GM19324 (cell line): ENCODE results near the gene FANK1.
A peak's percentile ranks its signal among the peaks of the same experiment; 100 is the strongest.
"Not testable (repeated sequence)": the region's sequence is repeated elsewhere in the genome, so short reads cannot be mapped to it uniquely, and the experiment has no call there.

Experiments
- ATAC-seq: cut with Tn5 transposase; IDR thresholded peaks from one replicate; pipeline ENCODE4 v1.9.1; 2021; ENCODE audit warnings: mild to moderate bottlenecking, moderate library complexity; ENCODE audit not compliant: unreplicated experiment, low FRiP score

Gene FANK1

DNA sequence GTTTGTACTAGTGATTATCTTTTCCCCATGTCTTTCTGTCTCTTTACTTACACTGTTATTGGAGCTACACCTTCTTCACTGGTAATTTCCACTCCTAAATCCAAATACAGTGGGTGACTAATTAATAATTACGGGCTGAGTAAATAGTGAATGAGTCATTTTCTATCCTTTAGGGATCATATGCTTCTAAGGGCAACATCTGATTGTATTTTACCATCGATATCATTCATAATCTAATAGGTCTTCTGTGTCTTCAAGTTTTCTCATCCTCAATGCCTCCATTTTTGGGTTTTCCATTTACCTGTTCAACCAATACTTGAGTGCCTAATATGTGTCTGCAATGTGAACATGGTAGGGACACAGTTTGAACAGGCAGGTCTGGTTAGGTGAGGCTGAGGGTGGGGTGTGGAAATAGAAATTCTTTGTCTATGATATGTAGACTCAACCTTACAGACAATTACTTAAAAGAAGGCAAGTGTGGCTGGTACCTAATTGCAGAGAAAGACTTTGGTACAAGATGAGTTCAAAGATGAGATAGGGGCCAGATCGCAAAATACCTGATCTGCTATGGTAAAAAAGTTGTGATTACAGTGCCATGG is 9.4 kb upstream of the FANK1 start:
- ATAC-seq = no peak

DNA sequence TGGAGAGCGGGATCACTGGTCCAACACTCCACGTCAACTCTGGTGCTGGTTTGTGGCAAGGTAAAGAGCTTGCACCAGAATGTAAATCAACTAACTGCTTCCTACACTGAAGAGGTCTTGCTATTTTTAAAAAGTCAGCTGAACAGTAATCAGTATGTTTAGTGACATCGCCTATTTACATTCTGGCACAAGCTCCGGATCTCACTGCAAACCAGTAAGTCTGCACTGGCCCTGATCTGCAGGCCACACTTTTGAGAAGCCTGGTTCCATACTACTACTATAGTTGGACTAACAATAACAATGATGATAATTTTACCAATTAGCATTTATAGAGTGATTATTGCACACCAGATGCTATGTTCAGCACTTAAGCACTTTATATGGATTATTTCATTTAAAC is 6.9 kb upstream of the FANK1 start:
- ATAC-seq = not testable (repeated sequence)

DNA sequence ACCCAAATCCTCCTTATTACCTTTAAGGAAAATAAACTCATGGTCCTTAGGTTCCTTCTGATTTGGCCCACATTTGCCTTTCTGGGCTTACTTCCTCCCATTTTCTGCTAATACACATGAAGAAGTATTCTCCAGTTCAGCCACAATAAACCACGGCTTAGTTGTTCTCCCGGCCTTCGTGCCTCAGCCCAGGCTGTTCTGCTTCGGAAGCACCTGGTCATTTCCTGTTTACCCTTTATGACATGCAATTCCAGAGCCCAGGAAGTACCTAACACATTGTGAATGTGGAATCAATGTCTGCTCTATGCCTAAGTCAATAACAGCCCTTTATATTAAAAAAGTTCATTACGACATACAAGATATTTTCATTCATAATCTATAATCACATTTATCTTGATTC is 4.0 kb upstream of the FANK1 start:
- ATAC-seq = not testable (repeated sequence)

DNA sequence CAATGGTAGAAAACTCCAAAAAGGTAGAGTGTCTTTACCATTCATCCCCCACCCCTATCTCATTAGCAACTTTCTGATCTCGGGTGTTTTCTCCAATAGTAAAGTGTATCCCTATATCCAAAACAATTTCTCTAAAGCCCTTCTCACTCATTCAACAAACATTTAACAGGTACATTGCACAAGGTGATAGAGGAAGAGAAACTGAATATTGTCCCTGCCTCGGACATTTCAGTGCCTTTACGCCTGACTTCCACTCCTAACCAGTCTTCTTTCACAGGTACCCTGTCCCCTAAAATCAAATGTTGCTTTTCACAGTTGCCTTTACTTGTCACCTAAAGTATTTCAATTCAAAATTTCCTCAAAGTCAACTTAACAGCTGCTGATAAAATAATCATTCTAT is 2.2 kb upstream of the FANK1 start:
- not testable (repeated sequence) for ATAC-seq

DNA sequence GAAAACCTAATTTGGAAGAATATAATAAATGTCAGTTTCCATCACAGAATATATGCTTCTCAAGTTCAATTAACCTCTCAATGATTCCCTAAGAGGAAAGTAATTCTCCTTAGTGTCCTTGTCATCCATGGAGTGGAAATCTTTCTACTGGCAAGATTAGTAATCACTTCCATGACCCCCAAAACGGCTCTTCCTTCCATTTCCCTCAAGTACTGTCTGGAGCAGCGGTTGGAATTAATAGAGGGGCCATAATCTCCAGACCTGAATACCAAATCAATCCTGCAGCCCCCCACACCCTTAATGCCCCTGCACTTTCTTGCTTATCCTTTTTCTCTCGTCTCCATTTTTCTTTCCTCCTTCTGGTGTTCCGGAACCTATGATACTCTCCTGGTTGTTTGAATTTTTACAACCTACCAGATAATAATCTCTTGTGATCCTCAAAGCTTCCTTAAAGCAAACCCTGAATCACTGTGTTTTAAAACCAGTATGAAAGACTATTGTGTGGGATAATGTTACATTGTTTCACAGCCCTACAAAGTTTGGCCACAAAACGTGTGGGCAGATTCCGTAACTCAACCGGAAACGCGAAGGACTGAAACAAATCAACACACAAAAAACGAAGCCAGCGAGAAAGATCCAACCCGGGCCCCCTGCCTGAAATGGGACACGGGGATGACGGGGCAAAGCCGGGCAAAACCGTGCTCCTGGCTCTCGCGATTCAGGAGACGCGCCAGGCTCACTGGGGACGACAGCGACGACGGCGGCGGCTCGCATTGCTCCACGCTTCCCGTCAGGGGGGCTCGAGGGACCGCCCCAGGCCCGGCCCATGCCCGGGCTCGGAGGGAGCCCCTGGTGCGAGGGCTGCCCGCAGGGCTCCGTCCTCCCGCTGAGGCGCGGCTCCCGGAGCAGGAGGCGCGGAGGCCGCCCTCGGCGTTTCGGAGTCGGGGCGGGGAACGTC is 955 bp upstream of the FANK1 start:
- peak; percentile 55 for ATAC-seq

DNA sequence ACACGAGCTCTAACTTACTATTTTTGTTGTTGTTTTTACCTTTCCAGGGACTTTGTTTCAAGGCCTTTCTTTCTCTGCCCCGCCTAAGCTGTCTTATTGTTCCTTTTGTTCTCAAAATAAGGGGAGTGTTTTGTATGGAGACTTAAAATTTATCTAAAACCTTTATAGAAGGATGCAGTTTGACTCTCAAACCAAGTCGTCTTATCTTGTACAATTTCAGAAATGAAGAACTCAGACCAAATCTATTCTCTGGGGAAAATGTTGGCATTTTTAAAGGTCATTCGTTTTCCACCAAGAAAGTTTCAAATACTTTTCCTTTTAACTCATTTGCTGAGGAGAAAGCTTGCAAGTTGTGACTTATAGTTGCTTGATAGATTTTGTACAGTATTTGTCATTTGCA is 953 bp downstream of the FANK1 start:
- ATAC-seq = not testable (repeated sequence)

DNA sequence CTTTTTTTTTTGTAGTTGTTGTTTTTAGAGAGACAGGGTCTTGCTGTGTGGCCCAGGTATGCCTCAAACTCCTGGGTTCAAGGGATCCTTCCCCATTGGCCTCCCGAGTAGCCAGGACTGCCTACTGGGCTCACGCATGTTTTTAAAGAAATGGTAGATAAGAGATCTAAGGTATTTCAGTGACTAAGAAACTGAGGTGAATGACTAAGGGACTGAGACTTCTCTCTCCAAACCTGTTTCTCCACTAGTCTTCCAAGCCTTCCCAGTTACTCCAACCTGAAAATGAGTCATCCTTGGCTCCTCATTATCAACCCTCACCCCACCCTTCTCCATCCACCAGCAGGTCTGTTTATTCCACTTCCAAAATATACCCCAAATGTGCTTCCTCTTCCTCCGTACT is 4.6 kb downstream of the FANK1 start:
- not testable (repeated sequence) for ATAC-seq

DNA sequence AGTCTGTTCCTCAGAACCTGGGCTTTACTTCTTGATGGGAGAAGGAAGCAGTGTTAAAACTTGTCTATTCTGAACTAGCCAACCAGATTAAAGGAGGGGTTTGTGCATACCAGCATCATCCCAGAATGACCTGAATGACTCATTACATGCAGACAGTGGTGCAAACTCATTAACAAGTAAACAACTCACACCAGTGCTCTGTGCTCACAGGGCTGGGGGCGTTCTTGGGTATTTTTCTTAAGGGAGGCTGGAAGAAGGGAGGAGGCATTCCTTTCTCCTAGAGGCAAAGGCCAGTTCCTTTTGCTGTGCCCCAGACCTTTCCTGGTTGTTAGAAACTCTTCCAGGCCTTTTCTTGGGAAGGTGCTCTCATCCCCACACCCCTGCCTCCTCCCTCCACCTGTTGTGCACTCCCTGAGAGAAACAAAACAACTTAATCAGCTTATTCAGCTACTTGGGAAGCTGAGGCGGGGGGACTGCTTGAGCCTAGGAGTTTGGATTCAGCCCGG is 6.8 kb downstream of the FANK1 start:
- ATAC-seq = not testable (repeated sequence)

DNA sequence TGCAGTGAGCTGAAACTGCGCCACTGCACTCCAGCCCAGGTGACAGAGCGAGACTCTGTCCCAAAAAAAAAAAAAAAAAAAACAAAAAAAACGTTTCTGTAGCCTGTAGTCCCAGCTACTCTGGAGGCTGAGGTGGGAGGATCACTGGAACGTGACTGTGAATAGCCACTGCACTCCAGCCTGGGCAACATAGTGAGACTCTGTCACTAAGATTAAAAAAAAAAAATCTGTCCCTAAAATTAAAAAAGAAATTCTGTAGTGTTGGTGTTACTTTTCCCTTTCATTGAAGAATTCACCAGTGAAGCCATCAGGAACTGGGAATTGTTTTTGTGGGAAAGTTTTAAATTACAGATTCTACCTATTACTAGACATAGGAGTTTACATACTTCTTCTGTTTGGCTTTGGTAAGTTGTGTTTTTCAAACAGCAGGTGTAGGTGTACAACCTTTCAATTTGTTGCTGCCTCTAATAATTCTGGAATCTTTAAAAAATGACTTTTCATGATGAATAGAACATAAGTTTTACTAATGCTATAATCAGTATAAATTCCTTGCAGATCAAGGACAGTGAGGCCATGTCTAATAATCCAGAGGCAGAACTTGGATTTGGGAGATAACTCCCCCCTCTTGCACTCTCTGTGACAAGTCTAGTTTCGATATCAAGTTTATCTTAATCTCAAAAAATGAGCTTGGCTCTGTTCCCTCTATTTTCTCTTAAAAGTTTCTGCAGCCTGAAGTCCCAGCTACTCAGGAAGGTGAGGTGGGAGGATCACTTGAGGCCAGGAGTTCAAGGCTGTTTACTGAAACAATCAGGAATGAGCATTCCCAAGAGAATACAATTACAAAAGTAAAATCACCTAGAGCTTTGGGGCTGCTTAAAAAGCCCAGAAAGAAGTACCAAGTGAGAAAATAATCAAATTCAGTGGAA is 9.0 kb downstream of the FANK1 start:
- not testable (repeated sequence) for ATAC-seq

DNA sequence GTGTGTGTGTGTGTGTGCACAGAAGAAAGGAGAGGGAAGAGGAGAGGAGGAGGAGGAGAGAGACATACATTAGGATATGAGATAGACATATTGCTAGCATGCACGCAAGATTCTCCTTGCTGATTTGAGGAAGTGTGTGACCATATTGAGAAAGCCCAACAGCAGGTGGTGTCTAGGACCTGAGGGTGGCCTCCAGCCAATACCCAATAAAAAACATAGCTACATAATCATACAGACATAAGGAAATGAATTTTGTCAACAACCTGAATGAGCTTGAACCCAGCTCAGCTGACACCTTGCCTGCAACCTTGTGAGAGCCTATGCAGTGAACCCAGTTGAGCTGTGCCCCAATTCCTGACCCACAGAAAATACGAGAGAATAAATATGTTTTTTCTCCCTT is 11.2 kb downstream of the FANK1 start:
- ATAC-seq = not testable (repeated sequence)

DNA sequence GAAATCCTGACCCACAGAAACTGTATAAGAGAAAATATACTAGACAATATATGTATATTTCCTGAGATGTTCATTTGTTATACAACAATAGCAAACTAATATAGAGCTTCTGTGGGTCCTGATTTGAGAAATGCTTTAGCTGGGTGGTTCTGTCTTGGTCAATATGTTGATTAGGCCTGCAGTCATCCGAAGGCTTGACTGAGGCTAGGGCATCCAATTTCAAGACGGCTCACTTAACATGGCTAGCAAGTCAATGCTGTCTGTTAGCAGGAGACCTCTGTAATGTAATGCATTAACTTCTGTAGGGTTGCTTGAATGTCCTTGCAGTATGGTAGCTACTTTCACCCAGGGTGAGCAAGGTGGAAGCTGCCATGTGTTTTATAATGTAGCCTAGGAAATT is 12.4 kb downstream of the FANK1 start:
- ATAC-seq = not testable (repeated sequence)

DNA sequence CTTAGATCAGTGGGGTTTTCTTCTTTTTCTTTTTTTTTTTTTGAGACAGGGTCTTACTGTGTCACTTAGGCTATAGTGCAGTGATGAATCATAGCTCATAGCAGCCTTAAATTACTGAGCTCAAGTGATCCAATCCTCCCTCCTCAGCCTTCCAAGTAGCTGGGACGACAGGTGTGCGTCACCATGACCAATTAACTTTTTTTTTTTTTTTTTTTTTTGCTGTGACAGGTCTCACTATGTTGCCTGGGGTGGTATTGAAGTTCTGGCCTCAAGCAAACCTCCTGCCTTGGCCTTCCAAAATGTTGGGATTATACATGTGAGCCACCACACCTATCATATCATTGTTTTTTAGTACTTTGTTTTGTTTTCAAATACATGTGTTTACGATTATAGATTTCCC is 13.1 kb downstream of the FANK1 start:
- not testable (repeated sequence) for ATAC-seq

DNA sequence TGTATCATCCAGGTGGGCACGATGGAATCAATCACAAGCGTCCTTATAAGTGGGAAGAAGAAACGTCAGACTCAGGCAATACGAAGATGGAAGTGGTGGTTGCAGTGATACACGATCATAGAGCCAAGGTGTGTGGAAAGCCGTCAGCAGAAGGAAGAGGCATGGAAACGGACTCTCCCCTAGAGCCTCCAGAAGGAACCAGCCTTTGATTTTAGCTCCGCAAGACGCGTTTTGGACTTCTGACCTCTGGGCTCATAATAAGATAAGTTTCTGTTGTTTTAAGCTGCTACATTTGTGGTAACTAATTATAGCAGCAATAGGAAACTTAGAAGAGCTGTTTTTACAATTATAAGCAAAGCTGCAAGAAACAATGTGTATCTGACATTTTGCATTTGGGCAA is 14.8 kb downstream of the FANK1 start:
- no peak for ATAC-seq

DNA sequence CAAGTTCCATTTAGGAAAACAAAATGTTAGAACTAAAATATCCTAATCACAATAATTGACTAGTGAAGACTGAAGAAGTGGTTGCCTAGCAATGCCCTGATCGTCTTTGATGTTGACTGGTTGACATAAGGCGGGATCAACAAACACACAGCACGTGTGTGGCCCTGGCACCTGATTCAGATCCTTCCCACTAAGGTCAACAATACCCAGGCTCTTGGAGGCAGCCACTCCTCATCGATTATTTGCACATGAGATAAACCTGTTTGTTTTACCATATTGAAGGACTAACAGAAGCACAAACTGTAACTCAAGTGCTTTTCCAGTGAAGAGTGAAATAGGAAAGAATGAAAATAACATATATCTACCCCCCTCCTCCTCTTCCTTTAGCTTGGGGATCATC is 15.6 kb downstream of the FANK1 start:
- no peak for ATAC-seq

DNA sequence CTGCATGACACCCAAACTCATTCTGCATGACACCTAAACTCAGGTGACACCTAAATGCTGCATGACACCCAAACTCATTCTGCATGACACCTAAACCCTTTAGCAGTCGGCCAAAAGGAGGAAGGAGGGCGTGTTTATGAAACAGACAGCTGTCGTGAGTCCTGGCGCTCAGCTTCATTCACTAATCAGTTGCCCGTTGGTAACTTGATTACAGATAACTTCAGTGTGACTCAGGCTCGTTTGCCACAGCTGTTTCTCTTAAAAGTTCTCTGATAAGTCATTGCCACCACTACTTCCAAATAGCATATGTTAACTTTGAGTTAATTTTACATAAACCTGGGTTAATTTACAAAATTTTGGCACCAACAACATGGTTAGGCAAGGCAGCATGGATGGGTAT is 16.9 kb downstream of the FANK1 start:
- ATAC-seq = not testable (repeated sequence)

DNA sequence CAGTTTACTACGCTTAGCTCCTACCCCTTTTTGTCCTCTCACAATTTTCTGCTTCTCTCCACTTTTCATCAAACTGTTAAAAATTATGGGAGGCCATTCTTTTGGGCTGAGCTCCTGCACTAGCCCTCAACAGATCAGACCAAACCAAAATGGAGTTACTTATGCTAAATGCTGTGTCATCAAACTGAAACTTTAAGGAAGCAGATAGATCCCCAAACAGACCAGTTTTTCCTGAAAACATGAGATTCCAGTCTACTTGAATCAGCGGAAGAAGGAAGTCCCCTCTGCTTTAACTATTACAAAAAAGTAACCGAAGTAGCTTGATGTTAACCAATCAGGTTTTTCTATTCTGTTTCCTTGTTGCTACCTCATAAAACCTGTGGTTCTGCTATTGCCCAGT is 20.6 kb downstream of the FANK1 start:
- ATAC-seq = no peak

DNA sequence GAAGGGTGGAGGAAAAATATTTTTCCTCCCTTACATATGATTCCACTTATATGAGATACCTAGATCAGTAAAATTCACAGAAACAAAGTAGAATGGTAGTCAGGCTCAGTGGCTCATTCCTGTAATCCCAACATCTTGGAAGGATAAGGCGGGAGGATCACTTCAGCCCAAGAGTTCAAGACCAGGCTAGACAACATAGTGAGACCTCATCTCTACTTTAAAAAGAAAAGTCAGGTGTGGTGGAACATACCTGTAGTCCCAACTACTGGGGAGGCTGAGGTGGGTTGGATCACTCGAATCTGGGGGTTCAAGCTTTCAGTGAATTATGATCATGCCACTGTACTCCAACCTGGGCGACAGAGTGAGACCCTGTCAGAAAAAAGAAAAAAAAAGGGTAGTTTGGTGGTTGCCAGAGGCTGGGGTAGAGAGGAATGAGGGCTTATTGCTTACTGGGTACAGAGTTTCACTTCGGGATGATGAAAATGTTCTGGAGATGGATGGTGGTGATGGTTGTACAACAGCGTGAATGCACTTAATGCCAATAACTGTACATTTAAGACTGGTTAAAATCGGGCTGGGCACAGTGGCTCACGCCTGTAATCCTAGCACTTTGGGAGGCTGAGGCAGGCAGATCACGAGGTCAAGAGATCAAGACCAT is 21.5 kb downstream of the FANK1 start:
- ATAC-seq = not testable (repeated sequence)

DNA sequence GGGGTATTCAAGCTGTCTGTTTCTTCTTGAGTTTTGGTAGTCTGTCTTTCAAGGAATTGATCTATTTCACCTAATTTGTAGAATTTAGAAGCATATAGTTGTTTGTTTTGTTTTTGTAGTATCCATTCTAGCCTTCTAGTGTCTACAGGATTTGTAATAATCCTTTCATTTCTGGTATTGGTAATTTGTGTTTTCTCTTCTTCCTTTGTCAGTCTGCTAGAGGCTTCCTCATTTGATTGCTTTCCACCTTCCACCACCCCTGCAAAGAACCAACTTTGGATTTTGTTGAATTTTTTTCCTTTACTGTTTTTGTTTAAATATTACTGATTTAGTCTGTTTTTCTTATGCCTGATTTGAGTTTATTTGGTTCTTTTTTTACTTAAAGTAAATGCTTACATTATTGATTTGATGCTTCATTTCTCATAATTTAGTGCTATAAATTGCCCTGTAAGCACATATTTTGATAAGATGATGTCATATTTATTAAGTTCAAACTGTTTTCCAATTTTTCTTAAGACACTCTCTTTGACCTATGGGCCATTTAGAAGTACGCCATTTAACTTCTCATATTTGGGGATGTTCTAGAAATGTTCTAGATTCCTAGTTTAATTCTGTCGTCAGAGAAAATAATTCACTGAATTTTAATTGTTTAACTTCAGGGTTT is 25.4 kb downstream of the FANK1 start:
- ATAC-seq = not testable (repeated sequence)

DNA sequence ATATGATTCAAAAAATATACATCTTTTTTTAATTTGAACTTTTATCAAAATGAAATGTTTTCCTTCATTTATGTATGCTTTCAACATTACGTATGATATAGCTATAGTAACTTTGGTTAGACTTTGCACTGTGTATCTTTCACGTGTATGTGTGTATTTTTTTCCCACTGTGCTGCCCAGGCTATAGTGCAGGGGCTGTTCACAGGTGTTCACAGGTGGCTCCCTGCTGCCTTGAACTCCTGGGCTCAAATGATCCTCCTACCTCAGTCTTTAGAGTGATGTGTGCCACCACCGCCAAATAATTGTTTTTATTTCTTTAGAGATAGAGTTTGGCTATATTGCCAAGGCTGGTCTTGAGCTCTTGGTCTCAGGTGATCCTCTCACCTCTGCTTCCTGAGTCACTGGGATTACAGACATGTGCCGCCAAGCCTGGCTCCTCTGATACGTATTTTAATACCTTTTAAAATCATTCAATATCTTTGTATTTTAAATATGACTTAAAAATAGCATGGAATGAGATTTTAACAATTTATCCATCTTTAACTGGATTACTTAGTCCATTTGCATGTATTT is 29.0 kb downstream of the FANK1 start:
- ATAC-seq = no peak
